ENCODE results near the gene FLRT3.
A peak's percentile ranks its signal among the peaks of the same experiment; 100 is the strongest.

The FLRT3 gene

GRCh38 chr20:14337400-14338171, at the start of gene FLRT3:
TSS of gene FLRT3 (minus strand) at chr20:14337612. CDS start at chr20:14327506, 10,106 bp downstream.
- TF ChIP-seq CTCF (IDR thresholded peaks at IDR 0.05), result peak; percentile 57 to 58
- Histone ChIP-seq H3K36me3 (no peaks in the 10 kb centered on the region), H3K9me3 (no peaks in the 10 kb centered on the region), H3K27ac (peak within 1 kb of the TSS in 1 of 2 donors; percentile 33), H3K27me3 (no peaks in the 10 kb centered on the region), H3K4me1 (peaks cover 0 to 15% (median 3%) of the 10 kb centered on the region in 4 donors), H3K4me3 (peak within 1 kb of the TSS; percentile 44 to 50)
- intact Hi-C loops (cut with DNase I; ENCODE audit: low total_unique reads), result no loop called here
- peak; percentile 37 to 72 for DNase-seq

- H3K4me3 ChIP-seq, result no peak overlapping the region
- H3K27ac ChIP-seq, result no peak overlapping the region
- DNase-seq, result no peak
- H3K9me3 ChIP-seq, result peaks cover 0 to 10% (median 0%) of the 10 kb centered on the region in 3 donors
- intact Hi-C loops (cut with DNase I; ENCODE audit: low total_unique reads), result no loop called here
- no peaks in the 10 kb centered on the region for H3K27me3 ChIP-seq
- no peaks in the 10 kb centered on the region for H3K36me3 ChIP-seq
- H3K4me1 ChIP-seq, result no peaks in the 10 kb centered on the region
- no peak for TF ChIP-seq CTCF (IDR thresholded peaks at IDR 0.05)
These were observed 49.3 kb upstream of the FLRT3 start for GRCh38 chr20:14386726-14387125.

- intact Hi-C loops (cut with DNase I; ENCODE audit: low total_unique reads), result no loop called here
- TF ChIP-seq CTCF (IDR thresholded peaks at IDR 0.05), result no peak
- no peak for DNase-seq
- H3K36me3 ChIP-seq, result no peaks in the 10 kb centered on the region
- H3K4me3 ChIP-seq, result no peak overlapping the region
- H3K4me1 ChIP-seq, result no peaks in the 10 kb centered on the region
- H3K27me3 ChIP-seq, result no peaks in the 10 kb centered on the region
- H3K9me3 ChIP-seq, result peaks cover 0 to 10% (median 0%) of the 10 kb centered on the region in 3 donors
- no peak overlapping the region for H3K27ac ChIP-seq
These were observed 47.8 kb upstream of the FLRT3 start for GRCh38 chr20:14385176-14385740.

GRCh38 chr20:14384416-14385175, 47.2 kb upstream of the FLRT3 start:
- TF ChIP-seq CTCF (IDR thresholded peaks at IDR 0.05), result no peak
- Histone ChIP-seq H3K27ac (no peak overlapping the region), H3K27me3 (no peaks in the 10 kb centered on the region), H3K36me3 (no peaks in the 10 kb centered on the region), H3K4me1 (no peaks in the 10 kb centered on the region), H3K9me3 (peaks cover 0 to 10% (median 0%) of the 10 kb centered on the region in 3 donors), H3K4me3 (no peak overlapping the region)
- intact Hi-C loops (cut with DNase I; ENCODE audit: low total_unique reads), result no loop called here
- no peak for DNase-seq

- Histone ChIP-seq H3K36me3 (no peaks in the 10 kb centered on the region), H3K4me3 (no peak overlapping the region), H3K27me3 (no peaks in the 10 kb centered on the region), H3K9me3 (peaks cover 0 to 10% (median 0%) of the 10 kb centered on the region in 3 donors), H3K4me1 (no peaks in the 10 kb centered on the region), H3K27ac (no peak overlapping the region)
- no peak for DNase-seq
- no peak for TF ChIP-seq CTCF (IDR thresholded peaks at IDR 0.05)
- intact Hi-C loops (cut with DNase I; ENCODE audit: low total_unique reads), result no loop called here
These were observed 45.9 kb upstream of the FLRT3 start for GRCh38 chr20:14383335-14383734.
